Lung (tissue), 12 donors: ENCODE measurements around the gene DCAF12. TPM values are rescaled to one million over a fixed set of nuclear protein-coding genes. Genes with fewer than 3 reads are reported as not detected.

Experiments
- ATAC-seq: fragments of 200-7000 bp; cut with Tn5 transposase; one replicate; pipeline ENCODE4 v1.9.1; 2020; ENCODE audit warnings: moderate number of reproducible peaks; ENCODE audit not compliant: insufficient read depth, low FRiP score
- DNase-seq, 3 donors: peaks; one replicate each; pipeline ENCODE4 v3.0.0-alpha.2; 2013 to 2017
- H3K27ac ChIP-seq, 2 donors: one replicate each; pipeline ENCODE4 v1.5.1; 2013; ENCODE audit warnings: mild to moderate bottlenecking in 2 of 2, moderate library complexity in 2 of 2, control low read depth in 1 of 2, inconsistent platforms in 1 of 2, low read depth in 1 of 2, low read length in 1 of 2
- H3K27me3 ChIP-seq, 3 donors: one replicate each; pipeline ENCODE4 v1.5.1; 2013; ENCODE audit warnings: low read length in 2 of 3; ENCODE audit not compliant: control insufficient read depth in 3 of 3, insufficient read depth in 3 of 3
- H3K36me3 ChIP-seq, 4 donors: one replicate each; pipeline ENCODE4 v1.5.1; 2013; ENCODE audit warnings: low read length in 4 of 4, mild to moderate bottlenecking in 1 of 4, moderate library complexity in 1 of 4; ENCODE audit not compliant: control insufficient read depth in 4 of 4, insufficient read depth in 4 of 4
- H3K4me1 ChIP-seq, 5 donors: one replicate each; pipeline ENCODE4 v1.5.1; 2013; ENCODE audit warnings: low read length in 5 of 5, mild to moderate bottlenecking in 2 of 5, moderate library complexity in 1 of 5; ENCODE audit not compliant: control insufficient read depth in 5 of 5, insufficient read depth in 5 of 5
- H3K4me3 ChIP-seq: one replicate; pipeline ENCODE4 v1.5.1; 2013; ENCODE audit warnings: mild to moderate bottlenecking, control low read depth, moderate library complexity
- H3K9ac ChIP-seq, 2 donors: one replicate each; pipeline ENCODE4 v1.5.1; 2013; ENCODE audit warnings: low read length in 2 of 2, control low read depth in 1 of 2; ENCODE audit not compliant: insufficient read depth in 1 of 2
- H3K9me3 ChIP-seq, 4 donors: one replicate each; pipeline ENCODE4 v1.5.1; 2013; ENCODE audit warnings: low read length in 3 of 4, mild to moderate bottlenecking in 1 of 4, moderate library complexity in 1 of 4; ENCODE audit not compliant: control insufficient read depth in 4 of 4, insufficient read depth in 3 of 4
- CTCF ChIP-seq: IDR thresholded peaks from 2 replicates; pipeline ENCODE4 v1.5.1; 2012; ENCODE audit warnings: mild to moderate bottlenecking; ENCODE audit errors: control extremely low read depth, extremely low read depth
- WGBS, 2 donors: extraction: QIAGEN DNeasy Blood & Tissue Kit; methylation state at CpG; one replicate each; pipeline ENCODE4 v1.1.7; 2013; 5-methylcytosine and 5-hydroxymethylcytosine counted together
- polyA plus RNA-seq, 2 donors: library from polyadenylated mRNA; stranded (reverse); fragments of 200-250 nt; gene quantifications; one replicate each; pipeline ENCODE4 v1.2.1, GENCODE V29; 2013
- total RNA-seq, 2 donors: library from RNA; depleted of rRNA in 1 of 2; stranded (reverse); fragments of >200 nt in 1 of 2; gene quantifications; one replicate each; pipeline ENCODE4 v1.2.1, GENCODE V29; 2014 to 2021
- donor health status: control.
- donor health status: control.
- donor health status: Bipolar disorder and iron deficiency.
- donor health status: healthy.
- donor health status: DM: yes; HTN: yes; CAD: no.

Gene DCAF12
- total and polyA plus RNA-seq, 4 donors: 14.1 to 53.1 (median 29.8) TPM

- Histone ChIP-seq H3K4me1 (no peaks in the 10 kb centered on the region), H3K4me3 (no peak overlapping the region), H3K9me3 (no peaks in the 10 kb centered on the region), H3K27ac (no peak overlapping the region), H3K9ac (no peak overlapping the region), H3K27me3 (no peaks in the 10 kb centered on the region), H3K36me3 (peaks cover 18 to 42% (median 38%) of the 10 kb centered on the region in 4 donors)
- WGBS, 2 donors: 88% methylated on average over 5 of the region's 5 CpGs
- no peak for TF ChIP-seq CTCF
- no peak for DNase-seq
- no peak for ATAC-seq
These were observed 28.2 kb downstream of the DCAF12 start for GRCh38 chr9:34098307-34098706.

DNA sequence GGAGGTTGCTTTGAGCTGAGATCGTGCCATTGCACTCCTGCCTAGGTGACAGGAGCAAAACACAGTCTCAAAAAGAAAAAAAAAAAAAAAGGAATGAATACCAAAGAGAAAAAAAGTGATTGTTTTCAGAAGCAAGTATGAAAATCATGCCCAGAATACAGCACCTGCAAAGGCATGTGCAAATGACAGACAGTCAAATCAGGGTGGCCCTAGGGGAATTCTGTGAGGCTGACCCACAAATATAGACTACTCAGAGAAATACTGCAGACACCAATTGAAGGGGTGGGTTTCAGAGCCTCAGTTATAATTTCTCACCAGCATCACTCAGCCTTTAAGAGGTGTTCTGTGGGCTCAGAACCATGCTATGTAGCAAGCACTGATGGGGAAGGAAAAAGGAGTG lies 28.6 kb downstream of the DCAF12 start:
- no peak for ATAC-seq
- no peak for TF ChIP-seq CTCF
- H3K36me3 ChIP-seq: peaks cover 22 to 43% (median 42%) of the 10 kb centered on the region in 4 donors

GRCh38 chr9:34096751-34097150 lies 29.7 kb downstream of the DCAF12 start:
- no peak for TF ChIP-seq CTCF
- H3K27ac ChIP-seq: no peak overlapping the region
- H3K9me3 ChIP-seq: no peaks in the 10 kb centered on the region
- H3K27me3 ChIP-seq: no peaks in the 10 kb centered on the region
- H3K4me1 ChIP-seq: no peaks in the 10 kb centered on the region
- no peak overlapping the region for H3K9ac ChIP-seq
- peaks cover 23 to 42% (median 40%) of the 10 kb centered on the region in 4 donors for H3K36me3 ChIP-seq
- ATAC-seq (no peak), DNase-seq (no peak)
- 88 to 95% methylated on average over 4 of the region's 4 CpGs for WGBS, 2 donors
- no peak overlapping the region for H3K4me3 ChIP-seq

More for the DNA sequence above, 28.6 kb downstream of the DCAF12 start:
- Histone ChIP-seq H3K4me3 (no peak overlapping the region), H3K9me3 (no peaks in the 10 kb centered on the region), H3K27me3 (no peaks in the 10 kb centered on the region), H3K4me1 (no peaks in the 10 kb centered on the region), H3K27ac (no peak overlapping the region), H3K9ac (no peak overlapping the region)
- no peak for DNase-seq
- 95 to 96% methylated on average over 1 of the region's 1 CpG for WGBS, 2 donors

DNA sequence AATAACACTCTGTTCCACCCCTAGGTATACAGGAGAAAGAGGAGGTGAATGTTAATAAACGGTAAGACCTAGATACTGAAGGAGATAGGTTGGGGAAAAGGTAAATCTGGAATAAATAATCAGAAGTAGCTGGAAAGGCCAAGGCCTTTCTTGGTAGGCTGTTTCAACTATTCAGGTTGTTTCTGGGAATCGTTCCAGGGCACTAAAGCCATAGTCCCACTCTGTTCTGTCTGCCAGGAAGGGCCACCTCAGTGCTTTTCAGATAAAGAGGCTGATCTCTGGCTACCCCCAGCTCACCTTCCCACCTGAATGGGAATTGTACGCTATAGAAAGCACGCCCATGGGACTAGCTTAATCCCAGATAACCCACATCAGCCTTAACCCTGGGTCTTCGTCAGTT lies 32.9 kb downstream of the DCAF12 start:
- Histone ChIP-seq H3K27ac (peak overlapping the region in 1 of 2 donors; percentile 24), H3K27me3 (no peaks in the 10 kb centered on the region), H3K9me3 (no peaks in the 10 kb centered on the region), H3K9ac (no peak overlapping the region), H3K36me3 (peaks cover 35 to 53% (median 44%) of the 10 kb centered on the region in 4 donors), H3K4me3 (no peak overlapping the region), H3K4me1 (no peaks in the 10 kb centered on the region)
- no peak for DNase-seq
- 95 to 96% methylated on average over 5 of the region's 5 CpGs for WGBS, 2 donors
- ATAC-seq: no peak
- TF ChIP-seq CTCF: no peak
